Measurements from ENCODE around the gene ANKRD13B. TPM values are rescaled to one million over a fixed set of nuclear protein-coding genes. Genes with fewer than 3 reads are reported as not detected.

Gene ANKRD13B
- total RNA-seq, 1 experiment from 2014 or later = 10.4 TPM

GRCh38 chr17:29582772-29583171 is 10.2 kb upstream of the ANKRD13B start:
- H3K27ac Mint-ChIP-seq (ENCODE audit: unreplicated experiment) = no peak overlapping the region
- DNase-seq = no peak
- no peaks in the 10 kb centered on the region for H3K4me1 ChIP-seq
- H3K4me3 Mint-ChIP-seq (ENCODE audit: unreplicated experiment) = no peak overlapping the region
- peaks cover 4% of the 10 kb centered on the region for H3K36me3 ChIP-seq (ENCODE audit: control insufficient read depth, insufficient read depth, low read length)
- CTCF ChIA-PET = no interaction called here
- no peaks in the 10 kb centered on the region for H3K9me3 Mint-ChIP-seq (ENCODE audit: unreplicated experiment)
- BruUV-seq (replicated peaks) = no TSS peak
- no peaks in the 10 kb centered on the region for H3K9me3 ChIP-seq
- intact Hi-C loops (cut with micrococcal nuclease; ENCODE audit: unreplicated experiment) = no loop called here
- no peak for TF ChIP-seq CTCF (IDR thresholded peaks at IDR 0.05; ENCODE audit: insufficient read depth in 1 of 2, low read depth in 1 of 2, low read length in 1 of 2, severe bottlenecking in 1 of 2, unreplicated experiment in 1 of 2)
- H3K4me3 ChIP-seq (ENCODE audit: low read depth, low read length) = no peak overlapping the region
- POLR2A ChIA-PET = no interaction called here
- peaks cover 12% of the 10 kb centered on the region for H3K36me3 Mint-ChIP-seq (ENCODE audit: insufficient read depth, unreplicated experiment)
- H3K4me1 Mint-ChIP-seq (ENCODE audit: low read depth, unreplicated experiment) = no peaks in the 10 kb centered on the region
- no peaks in the 10 kb centered on the region for H3K27me3 Mint-ChIP-seq (ENCODE audit: insufficient read depth, unreplicated experiment)
- H3K27me3 ChIP-seq (replicated peaks; ENCODE audit: control insufficient read depth, insufficient read depth, low read length) = no peaks in the 10 kb centered on the region

DNA sequence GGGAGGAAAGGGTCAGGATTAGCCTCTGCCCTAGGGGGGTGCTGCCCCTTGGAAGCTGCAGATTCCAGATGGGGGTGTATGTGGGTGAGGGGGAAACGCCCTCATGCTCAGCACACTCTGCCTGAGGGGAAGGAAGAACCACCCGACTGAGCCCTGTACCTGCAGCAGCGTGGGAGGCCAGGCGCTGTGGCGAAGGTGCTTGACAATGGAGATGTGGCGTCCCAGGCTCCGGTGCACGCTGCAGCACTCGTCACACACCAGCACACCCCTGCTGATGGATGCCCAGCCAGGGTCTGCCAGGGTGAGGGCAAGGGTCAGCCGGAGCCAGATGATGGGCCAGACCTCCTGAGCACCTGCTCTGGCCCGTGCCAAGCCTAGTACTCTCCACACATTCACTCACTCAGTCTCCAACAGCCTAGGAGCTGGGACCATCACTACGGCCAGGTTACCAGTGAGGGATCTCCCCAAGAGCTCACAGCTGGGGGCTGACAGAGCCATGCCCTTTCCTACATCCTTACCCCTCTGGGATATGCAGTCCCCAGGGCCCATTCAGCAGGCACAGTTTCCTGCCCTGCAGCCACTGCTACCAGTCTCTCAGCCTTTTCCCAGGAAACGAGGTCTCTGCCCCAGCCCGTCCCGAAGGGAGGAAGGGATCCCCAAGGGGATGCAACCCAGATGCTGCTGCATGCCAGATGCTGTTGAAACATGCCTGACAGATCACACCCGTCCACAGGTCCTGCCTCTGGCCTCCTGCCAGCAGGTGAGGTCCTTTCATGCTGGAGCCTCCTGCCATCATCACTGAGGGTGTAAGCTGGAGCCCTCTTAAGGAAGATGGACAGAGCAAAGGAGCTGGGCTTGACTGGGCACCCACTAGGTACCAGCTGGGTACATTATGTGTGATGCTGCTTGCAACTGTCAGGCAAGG is 9.3 kb upstream of the ANKRD13B start:
- H3K27me3 ChIP-seq (replicated peaks; ENCODE audit: control insufficient read depth, insufficient read depth, low read length) = no peaks in the 10 kb centered on the region
- H3K9me3 ChIP-seq = no peaks in the 10 kb centered on the region
- POLR2A ChIA-PET = no interaction called here
- peaks cover 12% of the 10 kb centered on the region for H3K36me3 Mint-ChIP-seq (ENCODE audit: insufficient read depth, unreplicated experiment)
- intact Hi-C loops (cut with micrococcal nuclease; ENCODE audit: unreplicated experiment) = no loop called here
- H3K4me3 Mint-ChIP-seq (ENCODE audit: unreplicated experiment) = no peak overlapping the region
- H3K27me3 Mint-ChIP-seq (ENCODE audit: insufficient read depth, unreplicated experiment) = no peaks in the 10 kb centered on the region
- no peak overlapping the region for H3K27ac Mint-ChIP-seq (ENCODE audit: unreplicated experiment)
- DNase-seq = no peak
- no peaks in the 10 kb centered on the region for H3K9me3 Mint-ChIP-seq (ENCODE audit: unreplicated experiment)
- peaks cover 4% of the 10 kb centered on the region for H3K36me3 ChIP-seq (ENCODE audit: control insufficient read depth, insufficient read depth, low read length)
- BruUV-seq (replicated peaks) = no TSS peak
- no peak overlapping the region for H3K4me3 ChIP-seq (ENCODE audit: low read depth, low read length)
- H3K4me1 ChIP-seq = 0 out of 2 replicates have a peak, but pooled peaks cover 7% of the 10 kb centered on the region
- TF ChIP-seq CTCF (IDR thresholded peaks at IDR 0.05; ENCODE audit: insufficient read depth in 1 of 2, low read depth in 1 of 2, low read length in 1 of 2, severe bottlenecking in 1 of 2, unreplicated experiment in 1 of 2) = no peak
- CTCF ChIA-PET = interaction anchor here (0.6 to 1.0 kb wide), 2 partner anchors 8 to 9 kb away, joined by 3 read pairs; no protein-coding TSS in a partner anchor
- no peaks in the 10 kb centered on the region for H3K4me1 Mint-ChIP-seq (ENCODE audit: low read depth, unreplicated experiment)

- no TSS peak for BruUV-seq (replicated peaks)
- no peaks in the 10 kb centered on the region for H3K4me1 Mint-ChIP-seq (ENCODE audit: low read depth, unreplicated experiment)
- no peaks in the 10 kb centered on the region for H3K27me3 Mint-ChIP-seq (ENCODE audit: insufficient read depth, unreplicated experiment)
- TF ChIP-seq CTCF (IDR thresholded peaks at IDR 0.05; ENCODE audit: insufficient read depth in 1 of 2, low read depth in 1 of 2, low read length in 1 of 2, severe bottlenecking in 1 of 2, unreplicated experiment in 1 of 2) = no peak
- H3K27me3 ChIP-seq (replicated peaks; ENCODE audit: control insufficient read depth, insufficient read depth, low read length) = no peaks in the 10 kb centered on the region
- no peaks in the 10 kb centered on the region for H3K9me3 Mint-ChIP-seq (ENCODE audit: unreplicated experiment)
- H3K27ac Mint-ChIP-seq (ENCODE audit: unreplicated experiment) = no peak overlapping the region
- DNase-seq = no peak
- no peak overlapping the region for H3K4me3 Mint-ChIP-seq (ENCODE audit: unreplicated experiment)
- H3K4me3 ChIP-seq (ENCODE audit: low read depth, low read length) = no peak overlapping the region
- peaks cover 12% of the 10 kb centered on the region for H3K36me3 Mint-ChIP-seq (ENCODE audit: insufficient read depth, unreplicated experiment)
- POLR2A ChIA-PET = no interaction called here
- CTCF ChIA-PET = interaction anchor here (1.3 kb wide), 1 partner anchor 28 kb away, joined by 4 read pairs; no protein-coding TSS in a partner anchor
- H3K9me3 ChIP-seq = no peaks in the 10 kb centered on the region
- 0 out of 2 replicates have a peak, but pooled peaks cover 7% of the 10 kb centered on the region for H3K4me1 ChIP-seq
- peaks cover 4% of the 10 kb centered on the region for H3K36me3 ChIP-seq (ENCODE audit: control insufficient read depth, insufficient read depth, low read length)
- intact Hi-C loops (cut with micrococcal nuclease; ENCODE audit: unreplicated experiment) = no loop called here
Measured at GRCh38 chr17:29584452-29585079, 8.4 kb upstream of the ANKRD13B start.

Data from Caco-2 (cell line).